ENCODE data around the gene ECE1.

GRCh38 chr1:21292503-21292983 lies 2.3 kb upstream of the ECE1 start:
- TF ChIP-seq CTCF (IDR thresholded peaks at IDR 0.05) (no peak), POLR2A (IDR thresholded peaks at IDR 0.05) (no peak), POLR2AphosphoS5 (IDR thresholded peaks at IDR 0.05) (no peak)
